PFSK-1 (cell line): ENCODE results near the gene WSCD2.

Experiments
- FOXP2 ChIP-seq: optimal IDR thresholded peaks from 2 replicates; pipeline ENCODE3; 2011; ENCODE audit warnings: borderline replicate concordance, control low read depth, inconsistent platforms; ENCODE audit not compliant: insufficient read depth; ENCODE audit errors: extremely low read length, extremely low read depth
- POLR2AphosphoS5 ChIP-seq: IDR thresholded peaks from 2 replicates; pipeline ENCODE4 v1.6.1; 2012; ENCODE audit warnings: low read depth, mild to moderate bottlenecking, control low read depth, low read length, moderate library complexity
- REST ChIP-seq, 2 experiments: IDR thresholded peaks; 2 replicates each; pipeline versions ENCODE4 v1.6.1 to v1.8.0; 2011 to 2012; ENCODE audit warnings: low read depth in 2 of 2, low read length in 2 of 2, control low read depth in 1 of 2, inconsistent platforms in 1 of 2, mild to moderate bottlenecking in 1 of 2, moderate library complexity in 1 of 2; ENCODE audit not compliant: insufficient read depth in 1 of 2
- SIN3A ChIP-seq: IDR thresholded peaks from 2 replicates; pipeline ENCODE4 v1.6.1; 2012; ENCODE audit warnings: mild to moderate bottlenecking, low read length, moderate library complexity, borderline replicate concordance; ENCODE audit not compliant: insufficient read depth
- TAF1 ChIP-seq: IDR thresholded peaks from 2 replicates; pipeline ENCODE4 v1.6.1; 2012; ENCODE audit warnings: low read length, control low read depth, borderline replicate concordance; ENCODE audit not compliant: insufficient read depth

WSCD2 gene

GRCh38 chr12:108240928-108241327 is 111.8 kb downstream of the WSCD2 start:
- TF ChIP-seq SIN3A (no peak), REST (IDR thresholded peaks at IDR 0.05; ENCODE audit: insufficient read depth in 1 of 2, low read depth in 2 of 2, low read length in 2 of 2) (no peak), POLR2AphosphoS5 (no peak), TAF1 (no peak), FOXP2 (no peak)

GRCh38 chr12:108241986-108242703 is 113.1 kb downstream of the WSCD2 start:
- no peak for TF ChIP-seq REST (IDR thresholded peaks at IDR 0.05; ENCODE audit: insufficient read depth in 1 of 2, low read depth in 2 of 2, low read length in 2 of 2)
- TF ChIP-seq SIN3A, result no peak
- TF ChIP-seq POLR2AphosphoS5, result no peak
- no peak for TF ChIP-seq FOXP2
- no peak for TF ChIP-seq TAF1

- TF ChIP-seq TAF1, result no peak
- no peak for TF ChIP-seq FOXP2
- no peak for TF ChIP-seq POLR2AphosphoS5
- TF ChIP-seq REST (IDR thresholded peaks at IDR 0.05; ENCODE audit: insufficient read depth in 1 of 2, low read depth in 2 of 2, low read length in 2 of 2), result no peak
- TF ChIP-seq SIN3A, result no peak
Measured at GRCh38 chr12:108247130-108247529, 118.0 kb downstream of the WSCD2 start.

GRCh38 chr12:108248011-108248410 is 118.9 kb downstream of the WSCD2 start:
- no peak for TF ChIP-seq SIN3A
- TF ChIP-seq POLR2AphosphoS5, result no peak
- no peak for TF ChIP-seq FOXP2
- TF ChIP-seq TAF1, result no peak
- TF ChIP-seq REST (IDR thresholded peaks at IDR 0.05; ENCODE audit: insufficient read depth in 1 of 2, low read depth in 2 of 2, low read length in 2 of 2), result no peak

- TF ChIP-seq REST (IDR thresholded peaks at IDR 0.05; ENCODE audit: insufficient read depth in 1 of 2, low read depth in 2 of 2, low read length in 2 of 2) (no peak), POLR2AphosphoS5 (no peak), TAF1 (no peak), FOXP2 (no peak), SIN3A (no peak)
Measured at GRCh38 chr12:108252523-108252922, 123.4 kb downstream of the WSCD2 start.
